A549 (cell line): ENCODE results near the gene PISD. TPM values are rescaled to one million over a fixed set of nuclear protein-coding genes. Genes with fewer than 3 reads are reported as not detected.

ENCODE experiments used
- ATAC-seq, 2 experiments: fragments of 200-7000 bp in 1 of 2; fragments of >200 bp in 1 of 2; cut with Nextera tagmentation in 1 of 2; cut with Tn5 transposase in 1 of 2; 3 replicates each; pipeline versions ENCODE4 v1.8.0 to v1.9.1; 2018 to 2020; ENCODE audit warnings: mild to moderate bottlenecking in 1 of 2, moderate library complexity in 1 of 2
- CTCF ChIA-PET: fragments of 300-600 bp; sonication (Branson Sonifier 250); formaldehyde crosslinking; extraction: SDS; loops from one replicate; lab custom pipeline; 2021; ENCODE audit warnings: antibody characterized with exemption, inconsistent platforms; lab: Yijun Ruan, JAX
- POLR2A ChIA-PET: fragments of 350-600 bp; formaldehyde crosslinking; extraction: SDS; loops from one replicate; lab custom pipeline; 2021; ENCODE audit warnings: antibody characterized with exemption, inconsistent platforms; lab: Yijun Ruan, JAX
- DNase-seq, 2 experiments: peaks; one replicate each; pipeline versions ENCODE4 v3.0.0 to v3.0.0-alpha.2; 2011 to 2016; ENCODE audit warnings: low read depth in 1 of 2, low spot score in 1 of 2
- FAIRE-seq: peaks from 2 replicates; lab custom pipeline; 2011; peaks lifted over from hg19 to GRCh38; lab: Jason Lieb, UNC
- H3K27ac ChIP-seq, 2 experiments: fragments of >200 bp; sonication (Bioruptor Twin); formaldehyde crosslinking; 3 replicates each; pipeline ENCODE4 v1.5.1; 2016 to 2017
- H3K4me1 ChIP-seq: fragments of >200 bp; sonication (Bioruptor Twin); formaldehyde crosslinking; 3 replicates; pipeline ENCODE4 v1.6.1; 2016
- H3K4me2 ChIP-seq: fragments of >200 bp; sonication (Bioruptor Twin); formaldehyde crosslinking; 3 replicates; pipeline ENCODE4 v1.6.1; 2016
- H3K4me3 ChIP-seq: fragments of >200 bp; sonication (Bioruptor Twin); formaldehyde crosslinking; 3 replicates; pipeline ENCODE4 v1.5.1; 2016
- H3K9me3 ChIP-seq: fragments of >200 bp; sonication (Bioruptor Twin); formaldehyde crosslinking; 3 replicates; pipeline ENCODE4 v1.6.1; 2016
- ATOH8 ChIP-seq: fragments of 250-450 bp; sonication (Bioruptor Pico); IDR thresholded peaks from 2 replicates; pipeline ENCODE4 v1.5.0; 2020; ENCODE audit warnings: low read depth, mild to moderate bottlenecking, moderate library complexity
- BCL3 ChIP-seq: fragments of >200 bp; sonication (Bioruptor Twin); formaldehyde crosslinking; IDR thresholded peaks from 3 replicates; pipeline ENCODE4 v1.6.1; 2016
- CBX8 ChIP-seq: fragments of 200-600 bp; sonication (generic); IDR thresholded peaks from 2 replicates; pipeline ENCODE4 v1.6.1; 2016
- CEBPB ChIP-seq, 2 experiments: fragments of >200 bp in 1 of 2; sonication (Bioruptor Twin) in 1 of 2; formaldehyde crosslinking in 1 of 2; IDR thresholded peaks; 2 replicates each; pipeline ENCODE4 v1.6.1; 2012 to 2016
- CHD4 ChIP-seq: fragments of 200-600 bp; sonication (generic); IDR thresholded peaks from 2 replicates; pipeline ENCODE4 v1.6.1; 2016; ENCODE audit warnings: antibody characterized with exemption, mild to moderate bottlenecking, borderline replicate concordance
- E2F6 ChIP-seq: IDR thresholded peaks from 2 replicates; pipeline ENCODE4 v1.6.1; 2012; ENCODE audit warnings: low read depth, borderline replicate concordance
- ESRRA ChIP-seq: fragments of 150-350 bp; IDR thresholded peaks from 2 replicates; pipeline ENCODE4 v1.6.1; 2014; ENCODE audit warnings: mild to moderate bottlenecking, low read length, borderline replicate concordance
- FOSL2 ChIP-seq, 2 experiments: fragments of 450-650 bp in 1 of 2; fragments of >200 bp in 1 of 2; sonication (Bioruptor Twin) in 1 of 2; formaldehyde crosslinking; IDR thresholded peaks; 2 replicates each; pipeline versions ENCODE4 v1.5.0 to v1.6.1; 2016 to 2020; ENCODE audit warnings: mild to moderate bottlenecking in 1 of 2, moderate library complexity in 1 of 2
- FOXS1 ChIP-seq: fragments of 250-450 bp; sonication (Bioruptor Pico); IDR thresholded peaks from 2 replicates; pipeline ENCODE4 v1.5.0; 2020; ENCODE audit warnings: mild to moderate bottlenecking, moderate library complexity
- HEYL ChIP-seq: fragments of 250-450 bp; sonication (Bioruptor Pico); IDR thresholded peaks from 2 replicates; pipeline ENCODE4 v1.8.0; 2021; ENCODE audit warnings: mild to moderate bottlenecking, moderate library complexity
- HMGXB4 ChIP-seq: fragments of 250-450 bp; sonication (Bioruptor Pico); IDR thresholded peaks from 2 replicates; pipeline ENCODE4 v1.5.0; 2021; ENCODE audit warnings: mild to moderate bottlenecking, moderate library complexity, borderline replicate concordance
- MAX ChIP-seq: IDR thresholded peaks from 2 replicates; pipeline ENCODE4 v1.6.1; 2012
- MAZ ChIP-seq: fragments of 150-350 bp; IDR thresholded peaks from 2 replicates; pipeline ENCODE4 v1.6.1; 2014; ENCODE audit warnings: antibody characterized with exemption, low read depth, low read length, borderline replicate concordance
- NPAS2 ChIP-seq: fragments of 250-450 bp; sonication (Bioruptor Pico); IDR thresholded peaks from 2 replicates; pipeline ENCODE4 v1.8.0; 2022; ENCODE audit warnings: mild to moderate bottlenecking, moderate library complexity, borderline replicate concordance
- PBX3 ChIP-seq: IDR thresholded peaks from 2 replicates; pipeline ENCODE4 v1.6.1; 2012
- POLR2A ChIP-seq: IDR thresholded peaks from 2 replicates; pipeline ENCODE4 v1.6.1; 2012; ENCODE audit warnings: mild to moderate bottlenecking, low read length
- POLR2AphosphoS2 ChIP-seq: conservative IDR thresholded peaks from 2 replicates; pipeline ENCODE4 v1.6.1; 2012; ENCODE audit warnings: low read length, improper control_type of control experiment, inconsistent platforms
- RCOR1 ChIP-seq: fragments of 150-350 bp; IDR thresholded peaks from 2 replicates; pipeline ENCODE4 v1.6.1; 2014; ENCODE audit warnings: antibody characterized with exemption, low read length, low read depth
- SREBF2 ChIP-seq: fragments of 450-650 bp; IDR thresholded peaks from 2 replicates; pipeline ENCODE4 v1.6.1; 2014; ENCODE audit warnings: mild to moderate bottlenecking, moderate library complexity
- ZC3H11A ChIP-seq: fragments of 450-650 bp; IDR thresholded peaks from 2 replicates; pipeline ENCODE4 v1.6.1; 2014; ENCODE audit warnings: antibody characterized with exemption, mild to moderate bottlenecking
- WGBS: methylation state at CpG from one replicate; pipeline ENCODE4 v1.1.6; 2017; ENCODE audit errors: missing lambda C conversion rate; 5-methylcytosine and 5-hydroxymethylcytosine counted together
- polyA plus RNA-seq, 4 experiments: library from polyadenylated mRNA; depleted of rRNA in 3 of 4; stranded (reverse); fragments of >200 nt; fragmentation: RNase III in 1 of 4; extraction: RNeasy Plus Mini Kit Qiagen cat#74134 plus additional on column Dnase treatment in 1 of 4; gene quantifications; 2 replicates in 3 of 4; 3 replicates in 1 of 4; pipeline ENCODE4 v1.2.3, GENCODE V29; 2011 to 2017

The PISD gene
- polyA plus RNA-seq, 2 of the 4 experiments (the other 2 are of a cell fraction): 11.0 to 17.3 TPM

- ChIA-PET POLR2A (no interaction called here), CTCF (interaction anchor here (0.6 kb wide), 1 partner anchor 14 kb away, joined by 3 read pairs; no protein-coding TSS in a partner anchor)
- FAIRE-seq (no peak), DNase-seq (no peak), ATAC-seq (no peak)
- H3K4me1 ChIP-seq: peaks cover 39% of the 10 kb centered on the region
- TF ChIP-seq PBX3 (no peak), POLR2A (no peak), NPAS2 (CRISPR knock-in tag) (no peak), SREBF2 (no peak), HEYL (CRISPR knock-in tag) (no peak), MAX (no peak)
- H3K4me2 ChIP-seq: no peak overlapping the region
- no peak overlapping the region for H3K4me3 ChIP-seq
- no peaks in the 10 kb centered on the region for H3K9me3 ChIP-seq
- peak overlapping the region in 1 of 2 experiments; percentile 76; a peak in 1 of 6 replicates for H3K27ac ChIP-seq
- WGBS: 83% methylated on average over 11 of the region's 11 CpGs
Measured at GRCh38 chr22:31647523-31648320, 14.3 kb downstream of the PISD start.

GRCh38 chr22:31647066-31647465 lies 14.9 kb downstream of the PISD start:
- no peak for DNase-seq
- 95% methylated on average over 3 of the region's 3 CpGs for WGBS
- ATAC-seq: no peak
- no peak overlapping the region for H3K4me3 ChIP-seq
- POLR2A ChIA-PET: no interaction called here
- no peak for FAIRE-seq
- H3K9me3 ChIP-seq: no peaks in the 10 kb centered on the region
- H3K4me2 ChIP-seq: peak overlapping the region; percentile 44; the same call in 2 of the 3 replicates
- CTCF ChIA-PET: interaction anchor here (0.6 kb wide), 1 partner anchor 13 kb away, joined by 3 read pairs; no protein-coding TSS in a partner anchor
- peaks cover 39% of the 10 kb centered on the region for H3K4me1 ChIP-seq
- TF ChIP-seq FOSL2 (IDR thresholded peaks at IDR 0.05): no peak
- no peak for TF ChIP-seq FOSL2 (CRISPR knock-in tag; IDR thresholded peaks at IDR 0.05)
- TF ChIP-seq CHD4: no peak
- no peak for TF ChIP-seq MAX
- no peak for TF ChIP-seq CEBPB (IDR thresholded peaks at IDR 0.05)
- no peak for TF ChIP-seq RCOR1
- no peak for TF ChIP-seq ESRRA
- no peak for TF ChIP-seq ATOH8
- TF ChIP-seq E2F6: no peak
- no peak for TF ChIP-seq HEYL (CRISPR knock-in tag)
- TF ChIP-seq HMGXB4 (CRISPR knock-in tag): no peak
- no peak for TF ChIP-seq PBX3
- no peak for TF ChIP-seq ZC3H11A
- TF ChIP-seq POLR2AphosphoS2: no peak
- no peak for TF ChIP-seq FOXS1
- TF ChIP-seq BCL3: no peak
- TF ChIP-seq MAZ: no peak
- TF ChIP-seq CBX8: no peak
- TF ChIP-seq, all 56 proteins: peak for 0
- H3K27ac ChIP-seq: peak overlapping the region in 1 of 2 experiments; percentile 76; a peak in 3 of 6 replicates
